K562 (cell line): ENCODE measurements around the gene ADAMTS14. TPM values are rescaled to one million over a fixed set of nuclear protein-coding genes. Genes with fewer than 3 reads are reported as not detected.

Experiments
- BDP1 ChIP-seq: IDR thresholded peaks from 3 replicates; pipeline ENCODE4 v1.6.1; 2011; ENCODE audit not compliant: insufficient read length, insufficient read depth
- CBX3 ChIP-seq, 2 experiments: IDR thresholded peaks; 1 replicate in 1 of 2; 2 replicates in 1 of 2; pipeline ENCODE4 v1.6.1; 2012; ENCODE audit warnings: inconsistent platforms in 2 of 2, low read length in 2 of 2, borderline replicate concordance in 1 of 2, control low read depth in 1 of 2
- CBX5 ChIP-seq: IDR thresholded peaks from 2 replicates; pipeline ENCODE4 v1.6.1; 2014; ENCODE audit warnings: low read depth, borderline replicate concordance
- HDAC3 ChIP-seq: fragments of 450-650 bp; IDR thresholded peaks from 2 replicates; pipeline ENCODE4 v1.6.1; 2018; ENCODE audit warnings: borderline replicate concordance, mild to moderate bottlenecking, moderate library complexity; ENCODE audit not compliant: partially characterized antibody
- HNRNPL ChIP-seq: fragments of 200-400 bp; formaldehyde crosslinking; IDR thresholded peaks from 2 replicates; pipeline ENCODE4 v1.6.1; 2017; ENCODE audit warnings: low read depth, mild to moderate bottlenecking, low read length
- KLF16 ChIP-seq: IDR thresholded peaks from 2 replicates; pipeline ENCODE4 v1.6.1; 2016; ENCODE audit warnings: antibody characterized with exemption
- NR2C2 ChIP-seq, 2 experiments: fragments of 200-800 bp in 1 of 2; sonication (Bioruptor generic) in 1 of 2; sonication (generic) in 1 of 2; formaldehyde crosslinking in 1 of 2; IDR thresholded peaks; 2 replicates each; pipeline versions ENCODE4 v1.6.1 to v1.8.0; 2016 to 2022; ENCODE audit warnings: mild to moderate bottlenecking in 1 of 2, missing compliant biosample characterization in 1 of 2, missing genetic modification characterization in 1 of 2, missing genetic modification reagents in 1 of 2
- RAD51 ChIP-seq: fragments of 450-650 bp; IDR thresholded peaks from 2 replicates; pipeline ENCODE4 v1.7.1; 2016; ENCODE audit warnings: low read depth, mild to moderate bottlenecking, borderline replicate concordance
- RBM14 ChIP-seq: fragments of 200-400 bp; formaldehyde crosslinking; IDR thresholded peaks from 2 replicates; pipeline ENCODE4 v1.6.1; 2018; ENCODE audit warnings: low read depth, mild to moderate bottlenecking, low read length, moderate library complexity, borderline replicate concordance; ENCODE audit not compliant: insufficient read depth
- RBM22 ChIP-seq: fragments of 200-400 bp; formaldehyde crosslinking; IDR thresholded peaks from 2 replicates; pipeline ENCODE4 v1.6.1; 2018; ENCODE audit warnings: low read length, low read depth; ENCODE audit not compliant: poor library complexity, severe bottlenecking
- ZC3H11A ChIP-seq: IDR thresholded peaks from 2 replicates; pipeline ENCODE4 v1.6.1; 2012; ENCODE audit warnings: low read depth, low read length, improper control_type of control experiment
- ZFPM2 ChIP-seq: fragments of 250-450 bp; sonication (Bioruptor Pico); IDR thresholded peaks from 2 replicates; pipeline ENCODE4 v1.5.1; 2022; ENCODE audit warnings: mild to moderate bottlenecking
- ZNF436 ChIP-seq: fragments of 250-450, 450-650 bp; sonication (Bioruptor Pico); formaldehyde crosslinking; IDR thresholded peaks from 2 replicates; pipeline ENCODE4 v1.7.0; 2020; ENCODE audit warnings: mild to moderate bottlenecking
- polyA plus RNA-seq, 8 experiments: library from polyadenylated mRNA; depleted of rRNA in 4 of 8; stranded (reverse) in 5 of 8; unstranded in 3 of 8; fragments of >200 nt; fragmentation: Nextera tagmentation in 2 of 8; fragmentation: Illumina TruSeq in 1 of 8; extraction: Ambion mirVana in 2 of 8; extraction: Trizol in 1 of 8; gene quantifications; 2 replicates each; pipeline versions ENCODE4 v1.2.1 to v1.2.3, GENCODE V29; 2011 to 2014; ENCODE audit warnings: inconsistent platforms in 1 of 8, missing spikeins in 1 of 8
- total RNA-seq, 7 experiments: library from RNA; depleted of rRNA in 6 of 7; stranded (reverse); fragments of >200 nt in 6 of 7; fragmentation: Illumina TruSeq in 2 of 7; extraction: Trizol in 2 of 7; gene quantifications; 2 replicates each; pipeline versions ENCODE4 v1.2.1 to v1.2.3, GENCODE V29; 2011 to 2021; ENCODE audit warnings: low replicate concordance in 1 of 7
- TF ChIP-seq, protein P1 (sequence below): sonication (generic); IDR thresholded peaks from 2 replicates; pipeline ENCODE4 v1.6.1; 2016
- TF ChIP-seq, protein P2 (sequence below): fragments of 450-650 bp; formaldehyde crosslinking; IDR thresholded peaks from 2 replicates; pipeline ENCODE4 v1.4.0; 2020; ENCODE audit warnings: mild to moderate bottlenecking, mixed read lengths
- TF ChIP-seq, protein P3 (sequence below): sonication (generic); formaldehyde crosslinking; IDR thresholded peaks from 2 replicates; pipeline ENCODE4 v1.8.1; 2023; ENCODE audit warnings: missing genetic modification reagents, mild to moderate bottlenecking, borderline replicate concordance
- TF ChIP-seq, protein P4 (sequence below): fragments of 450-650 bp; IDR thresholded peaks from 2 replicates; pipeline ENCODE4 v1.6.1; 2016; ENCODE audit warnings: low read depth, mild to moderate bottlenecking, moderate library complexity

ADAMTS14 gene
- total and polyA plus RNA-seq, 9 of the 15 experiments (the other 6 are each of a cell fraction or from before 2014, with no cell fraction given): 0.04 to 37.4 (median 15.9) TPM

DNA sequence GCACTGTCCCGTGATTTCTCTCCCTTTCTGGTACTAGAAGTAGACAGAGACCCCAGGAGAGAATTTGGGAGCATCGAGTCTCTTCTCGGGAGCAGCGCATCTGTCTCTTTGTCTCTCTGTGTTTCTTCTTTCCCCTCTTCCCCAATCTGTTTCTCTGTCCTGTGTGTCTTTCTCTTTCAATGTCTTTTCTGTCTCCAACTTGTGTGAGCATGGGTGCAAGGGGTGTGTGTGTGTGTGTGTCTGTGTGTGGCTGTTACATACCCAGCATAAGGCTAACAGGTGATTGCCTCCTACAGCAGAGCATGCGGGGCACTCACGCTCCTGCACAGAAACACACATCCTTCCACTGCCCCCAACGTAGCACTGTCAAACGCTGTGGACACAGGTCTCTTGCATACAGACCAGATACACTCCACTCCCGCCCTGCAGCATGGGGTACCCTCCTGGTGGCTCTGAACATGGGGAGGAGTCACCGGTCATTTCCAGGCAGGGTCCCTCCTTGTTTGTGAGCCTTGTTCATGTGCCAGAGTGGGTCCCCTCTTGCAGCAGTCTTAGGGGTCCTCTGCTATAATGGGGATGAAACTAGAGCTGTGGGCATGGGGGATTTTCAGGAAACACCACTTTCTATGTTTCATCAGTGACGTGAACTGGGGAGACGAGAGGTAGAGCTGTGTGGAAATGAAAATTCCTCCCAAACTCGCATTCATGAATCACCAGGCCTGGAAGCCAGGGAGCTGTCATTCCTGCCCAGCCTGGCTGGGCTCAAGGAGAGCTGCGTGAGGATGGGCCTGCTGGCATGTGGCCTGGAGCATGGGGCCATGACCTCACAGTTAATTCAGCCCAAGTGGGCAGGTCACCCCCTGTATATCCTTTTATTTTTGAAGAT lies 980 bp downstream of the ADAMTS14 start (continued):
- no peak for TF ChIP-seq CBX3 (IDR thresholded peaks at IDR 0.05; ENCODE audit: borderline replicate concordance in 1 of 2, low read length in 2 of 2)
- no peak for TF ChIP-seq RBM14
- no peak; the same call in 1 of the 2 replicates for TF ChIP-seq HNRNPL
- no peak for TF ChIP-seq ZC3H11A
- TF ChIP-seq, protein P1, sequence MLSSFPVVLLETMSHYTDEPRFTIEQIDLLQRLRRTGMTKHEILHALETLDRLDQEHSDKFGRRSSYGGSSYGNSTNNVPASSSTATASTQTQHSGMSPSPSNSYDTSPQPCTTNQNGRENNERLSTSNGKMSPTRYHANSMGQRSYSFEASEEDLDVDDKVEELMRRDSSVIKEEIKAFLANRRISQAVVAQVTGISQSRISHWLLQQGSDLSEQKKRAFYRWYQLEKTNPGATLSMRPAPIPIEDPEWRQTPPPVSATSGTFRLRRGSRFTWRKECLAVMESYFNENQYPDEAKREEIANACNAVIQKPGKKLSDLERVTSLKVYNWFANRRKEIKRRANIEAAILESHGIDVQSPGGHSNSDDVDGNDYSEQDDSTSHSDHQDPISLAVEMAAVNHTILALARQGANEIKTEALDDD: no peak
- TF ChIP-seq ZNF436: no peak
- TF ChIP-seq, protein P2, sequence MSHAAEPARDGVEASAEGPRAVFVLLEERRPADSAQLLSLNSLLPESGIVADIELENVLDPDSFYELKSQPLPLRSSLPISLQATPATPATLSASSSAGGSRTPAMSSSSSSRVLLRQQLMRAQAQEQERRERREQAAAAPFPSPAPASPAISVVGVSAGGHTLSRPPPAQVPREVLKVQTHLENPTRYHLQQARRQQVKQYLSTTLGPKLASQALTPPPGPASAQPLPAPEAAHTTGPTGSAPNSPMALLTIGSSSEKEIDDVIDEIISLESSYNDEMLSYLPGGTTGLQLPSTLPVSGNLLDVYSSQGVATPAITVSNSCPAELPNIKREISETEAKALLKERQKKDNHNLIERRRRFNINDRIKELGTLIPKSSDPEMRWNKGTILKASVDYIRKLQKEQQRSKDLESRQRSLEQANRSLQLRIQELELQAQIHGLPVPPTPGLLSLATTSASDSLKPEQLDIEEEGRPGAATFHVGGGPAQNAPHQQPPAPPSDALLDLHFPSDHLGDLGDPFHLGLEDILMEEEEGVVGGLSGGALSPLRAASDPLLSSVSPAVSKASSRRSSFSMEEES (CRISPR knock-in tag): no peak
- TF ChIP-seq HDAC3: no peak
- TF ChIP-seq RAD51: no peak
- TF ChIP-seq, protein P3, sequence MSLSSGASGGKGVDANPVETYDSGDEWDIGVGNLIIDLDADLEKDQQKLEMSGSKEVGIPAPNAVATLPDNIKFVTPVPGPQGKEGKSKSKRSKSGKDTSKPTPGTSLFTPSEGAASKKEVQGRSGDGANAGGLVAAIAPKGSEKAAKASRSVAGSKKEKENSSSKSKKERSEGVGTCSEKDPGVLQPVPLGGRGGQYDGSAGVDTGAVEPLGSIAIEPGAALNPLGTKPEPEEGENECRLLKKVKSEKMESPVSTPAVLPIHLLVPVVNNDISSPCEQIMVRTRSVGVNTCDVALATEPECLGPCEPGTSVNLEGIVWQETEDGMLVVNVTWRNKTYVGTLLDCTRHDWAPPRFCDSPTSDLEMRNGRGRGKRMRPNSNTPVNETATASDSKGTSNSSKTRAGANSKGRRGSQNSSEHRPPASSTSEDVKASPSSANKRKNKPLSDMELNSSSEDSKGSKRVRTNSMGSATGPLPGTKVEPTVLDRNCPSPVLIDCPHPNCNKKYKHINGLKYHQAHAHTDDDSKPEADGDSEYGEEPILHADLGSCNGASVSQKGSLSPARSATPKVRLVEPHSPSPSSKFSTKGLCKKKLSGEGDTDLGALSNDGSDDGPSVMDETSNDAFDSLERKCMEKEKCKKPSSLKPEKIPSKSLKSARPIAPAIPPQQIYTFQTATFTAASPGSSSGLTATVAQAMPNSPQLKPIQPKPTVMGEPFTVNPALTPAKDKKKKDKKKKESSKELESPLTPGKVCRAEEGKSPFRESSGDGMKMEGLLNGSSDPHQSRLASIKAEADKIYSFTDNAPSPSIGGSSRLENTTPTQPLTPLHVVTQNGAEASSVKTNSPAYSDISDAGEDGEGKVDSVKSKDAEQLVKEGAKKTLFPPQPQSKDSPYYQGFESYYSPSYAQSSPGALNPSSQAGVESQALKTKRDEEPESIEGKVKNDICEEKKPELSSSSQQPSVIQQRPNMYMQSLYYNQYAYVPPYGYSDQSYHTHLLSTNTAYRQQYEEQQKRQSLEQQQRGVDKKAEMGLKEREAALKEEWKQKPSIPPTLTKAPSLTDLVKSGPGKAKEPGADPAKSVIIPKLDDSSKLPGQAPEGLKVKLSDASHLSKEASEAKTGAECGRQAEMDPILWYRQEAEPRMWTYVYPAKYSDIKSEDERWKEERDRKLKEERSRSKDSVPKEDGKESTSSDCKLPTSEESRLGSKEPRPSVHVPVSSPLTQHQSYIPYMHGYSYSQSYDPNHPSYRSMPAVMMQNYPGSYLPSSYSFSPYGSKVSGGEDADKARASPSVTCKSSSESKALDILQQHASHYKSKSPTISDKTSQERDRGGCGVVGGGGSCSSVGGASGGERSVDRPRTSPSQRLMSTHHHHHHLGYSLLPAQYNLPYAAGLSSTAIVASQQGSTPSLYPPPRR (CRISPR knock-in tag): no peak
- TF ChIP-seq RBM22: no peak
- TF ChIP-seq CBX5: no peak
- TF ChIP-seq, protein P4, sequence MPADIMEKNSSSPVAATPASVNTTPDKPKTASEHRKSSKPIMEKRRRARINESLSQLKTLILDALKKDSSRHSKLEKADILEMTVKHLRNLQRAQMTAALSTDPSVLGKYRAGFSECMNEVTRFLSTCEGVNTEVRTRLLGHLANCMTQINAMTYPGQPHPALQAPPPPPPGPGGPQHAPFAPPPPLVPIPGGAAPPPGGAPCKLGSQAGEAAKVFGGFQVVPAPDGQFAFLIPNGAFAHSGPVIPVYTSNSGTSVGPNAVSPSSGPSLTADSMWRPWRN: no peak
- no peak for TF ChIP-seq BDP1
- no peak for TF ChIP-seq ZFPM2 (CRISPR knock-in tag)
- no peak for TF ChIP-seq NR2C2 (CRISPR knock-in tag; IDR thresholded peaks at IDR 0.05)
- TF ChIP-seq NR2C2 (tag; IDR thresholded peaks at IDR 0.05): no peak
- TF ChIP-seq KLF16: no peak
